DOHH2 (cell line): ENCODE results near the gene NAT8L.

Experiments used
- CTCF ChIP-seq: fragments of 200-600 bp; sonication (generic); IDR thresholded peaks from one replicate; pipeline ENCODE4 v1.5.1; 2014; ENCODE audit warnings: antibody characterized with exemption, mild to moderate bottlenecking, low read depth, low read length; ENCODE audit not compliant: poor library complexity, severe bottlenecking
- EZH2phosphoT487 ChIP-seq: fragments of 200-600 bp; sonication (generic); IDR thresholded peaks from 2 replicates; pipeline ENCODE4 v1.6.1; 2017; ENCODE audit warnings: borderline replicate concordance, mild to moderate bottlenecking, antibody characterized with exemption, low read length, moderate library complexity, mixed read lengths

GRCh38 chr4:2096073-2096609 is 37.0 kb downstream of the NAT8L start:
- TF ChIP-seq CTCF: no peak
- TF ChIP-seq EZH2phosphoT487: no peak
